ENCODE measurements around the gene APOA5. TPM values are rescaled to one million over a fixed set of nuclear protein-coding genes. Genes with fewer than 3 reads are reported as not detected.

Gene APOA5
- total and polyA plus RNA-seq, 9 donors: 0.35 to 0.43 TPM; not detected in 7

GRCh38 chr11:116833491-116833815, 41.8 kb upstream of the APOA5 start:
- WGBS, 3 donors: 91 to 95% (median 92%) methylated on average over 10 of the region's 10 CpGs
- Histone ChIP-seq H3K9me3 (no peaks in the 10 kb centered on the region), H3K27me3 (no peaks in the 10 kb centered on the region), H3K4me1 (ENCODE audit: insufficient read depth) (peaks cover 30% of the 10 kb centered on the region), H3K4me3 (no peak overlapping the region), H3K36me3 (no peaks in the 10 kb centered on the region), H3K27ac (no peak overlapping the region)
- intact Hi-C loops (cut with DNase I): loop anchor here in 1 of 4 donors (5.0 kb wide), 1 partner anchor 41 kb away; the partner anchor contains the start of gene APOA5
- no peak for DNase-seq
- TF ChIP-seq EP300 (IDR thresholded peaks at IDR 0.05) (no peak), CTCF (IDR thresholded peaks at IDR 0.05) (no peak), POLR2A (IDR thresholded peaks at IDR 0.05) (no peak)

- H3K27me3 ChIP-seq: no peaks in the 10 kb centered on the region
- TF ChIP-seq POLR2A (IDR thresholded peaks at IDR 0.05): no peak
- no peaks in the 10 kb centered on the region for H3K9me3 ChIP-seq
- H3K4me1 ChIP-seq (ENCODE audit: insufficient read depth): peaks cover 27% of the 10 kb centered on the region
- intact Hi-C loops (cut with DNase I): loop anchor here in 1 of 4 donors (5.0 kb wide), 1 partner anchor 40 kb away; the partner anchor contains the start of gene APOA5
- 78 to 83% (median 83%) methylated on average over 12 to 13 of the region's 13 CpGs for WGBS, 3 donors
- no peak overlapping the region for H3K27ac ChIP-seq
- no peak for DNase-seq
- H3K36me3 ChIP-seq: no peaks in the 10 kb centered on the region
- H3K4me3 ChIP-seq: no peak overlapping the region
Observed at GRCh38 chr11:116832350-116833290, 40.9 kb upstream of the APOA5 start.

- Histone ChIP-seq H3K27me3 (no peaks in the 10 kb centered on the region), H3K27ac (no peak overlapping the region), H3K9me3 (no peaks in the 10 kb centered on the region), H3K36me3 (no peaks in the 10 kb centered on the region), H3K4me3 (no peak overlapping the region), H3K4me1 (ENCODE audit: insufficient read depth) (peaks cover 20% of the 10 kb centered on the region)
- TF ChIP-seq EP300 (IDR thresholded peaks at IDR 0.05): no peak
- no peak for TF ChIP-seq CTCF (IDR thresholded peaks at IDR 0.05)
- no peak for TF ChIP-seq POLR2A (IDR thresholded peaks at IDR 0.05)
- no peak for DNase-seq
- 91 to 97% (median 96%) methylated on average over 7 of the region's 7 CpGs for WGBS, 3 donors
- intact Hi-C loops (cut with DNase I): loop anchor here in 1 of 4 donors (5.0 kb wide), 1 partner anchor 40 kb away; the partner anchor contains the start of gene APOA5
Observed at GRCh38 chr11:116831790-116832349, 40.2 kb upstream of the APOA5 start.

GRCh38 chr11:116830184-116830912, 38.7 kb upstream of the APOA5 start:
- Histone ChIP-seq H3K9me3 (no peaks in the 10 kb centered on the region), H3K4me1 (ENCODE audit: insufficient read depth) (peaks cover 11% of the 10 kb centered on the region), H3K4me3 (no peak overlapping the region), H3K27me3 (no peaks in the 10 kb centered on the region), H3K27ac (no peak overlapping the region), H3K36me3 (no peaks in the 10 kb centered on the region)
- no peak for DNase-seq
- WGBS, 3 donors: 95 to 99% (median 97%) methylated on average over 14 to 17 of the region's 17 CpGs
- intact Hi-C loops (cut with DNase I): loop anchor here in 1 of 4 donors (5.0 kb wide), 1 partner anchor 38 kb away; the partner anchor contains the start of gene APOA5
- TF ChIP-seq POLR2A (IDR thresholded peaks at IDR 0.05) (no peak), CTCF (IDR thresholded peaks at IDR 0.05) (no peak), EP300 (IDR thresholded peaks at IDR 0.05) (no peak)
